OCI-LY3 (cell line): ENCODE data around the gene POPDC3.

ENCODE experiments used
- H2AFZ ChIP-seq: fragments of 200-600, 300-600 bp; shearing (Covaris generic); 2 replicates; pipeline ENCODE4 v1.6.0; 2014; ENCODE audit warnings: antibody characterized with exemption, low read depth, low read length
- H3K27ac ChIP-seq: fragments of 200-600, 300-600 bp; sonication (generic); 2 replicates; pipeline ENCODE4 v1.5.1; 2014; ENCODE audit warnings: mild to moderate bottlenecking, low read length, moderate library complexity, mixed read lengths
- H3K27me3 ChIP-seq: fragments of 200-600, 300-600 bp; sonication (generic); 2 replicates; pipeline ENCODE4 v1.6.1; 2014; ENCODE audit warnings: low read depth, low read length, mixed read lengths
- H3K36me3 ChIP-seq: fragments of 200-600, 300-600 bp; sonication (generic); replicated peaks from 2 replicates; pipeline ENCODE3; 2014; ENCODE audit warnings: low read depth, low read length, mixed read lengths
- H3K4me1 ChIP-seq: fragments of 300-600, 200-600 bp; sonication (generic); 2 replicates; pipeline ENCODE4 v1.6.1; 2014; ENCODE audit warnings: low read length, mixed read lengths
- H3K4me2 ChIP-seq: fragments of 200-600, 300-600 bp; sonication (generic); 2 replicates; pipeline ENCODE4 v1.6.1; 2014; ENCODE audit warnings: low read length, mixed read lengths
- H3K4me3 ChIP-seq: fragments of 300-600, 200-600 bp; sonication (generic); 2 replicates; pipeline ENCODE4 v1.5.1; 2014; ENCODE audit warnings: antibody characterized with exemption, mild to moderate bottlenecking, low read length, moderate library complexity
- H3K79me2 ChIP-seq: fragments of 300-600, 200-600 bp; shearing (Covaris generic); 2 replicates; pipeline ENCODE4 v1.6.1; 2014; ENCODE audit warnings: mild to moderate bottlenecking, low read length, mixed read lengths
- H3K9ac ChIP-seq: fragments of 300-600, 200-600 bp; shearing (Covaris generic); 2 replicates; pipeline ENCODE4 v1.6.0; 2014; ENCODE audit warnings: mild to moderate bottlenecking, low read length, moderate library complexity
- H3K9me3 ChIP-seq: fragments of 200-600, 300-600 bp; shearing (Covaris generic); 2 replicates; pipeline ENCODE4 v1.6.1; 2014; ENCODE audit warnings: low read length, mixed read lengths; ENCODE audit not compliant: insufficient read depth
- H4K20me1 ChIP-seq: fragments of 200-600, 300-600 bp; sonication (generic); 2 replicates; pipeline ENCODE4 v1.6.1; 2016; ENCODE audit warnings: low read length, mixed read lengths; ENCODE audit not compliant: insufficient read depth
- EZH2phosphoT487 ChIP-seq: fragments of 200-600 bp; shearing (Covaris generic); IDR thresholded peaks from 2 replicates; pipeline ENCODE4 v1.6.1; 2018; ENCODE audit warnings: antibody characterized with exemption, mixed run types, low read depth
- TF ChIP-seq, protein P1 (sequence below): fragments of 200-600, 300-600 bp; sonication (generic); IDR thresholded peaks from 2 replicates; pipeline ENCODE4 v1.5.1; 2014; ENCODE audit warnings: antibody characterized with exemption, low read length, low read depth

Gene POPDC3

DNA sequence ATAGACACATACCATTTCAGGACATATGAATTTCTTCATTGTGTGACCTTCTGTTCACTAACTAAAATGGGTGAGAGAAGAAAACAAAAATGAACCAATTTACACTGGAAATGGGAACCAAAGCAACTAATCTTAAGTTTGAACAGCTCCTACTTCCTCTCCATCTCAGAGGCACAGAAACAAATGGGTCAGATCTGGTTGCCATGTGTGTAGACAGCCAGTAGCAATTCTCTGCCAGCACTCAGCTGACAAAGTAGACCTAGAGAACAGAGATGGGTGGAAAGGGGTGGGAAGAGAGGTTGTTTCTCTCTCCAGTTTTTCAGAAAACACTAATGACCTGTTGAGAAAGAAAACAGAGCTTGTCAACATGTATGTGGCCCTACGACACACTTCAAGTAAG is 14.3 kb upstream of the POPDC3 start:
- Histone ChIP-seq H3K79me2 (no peaks in the 10 kb centered on the region), H3K27me3 (no peaks in the 10 kb centered on the region), H3K4me3 (no peak overlapping the region), H3K9me3 (no peaks in the 10 kb centered on the region), H2AFZ (no peak overlapping the region), H3K4me2 (no peak overlapping the region), H4K20me1 (no peaks in the 10 kb centered on the region), H3K9ac (no peak overlapping the region), H3K4me1 (no peaks in the 10 kb centered on the region), H3K27ac (no peak overlapping the region), H3K36me3 (no peaks in the 10 kb centered on the region)
- TF ChIP-seq, protein P1, sequence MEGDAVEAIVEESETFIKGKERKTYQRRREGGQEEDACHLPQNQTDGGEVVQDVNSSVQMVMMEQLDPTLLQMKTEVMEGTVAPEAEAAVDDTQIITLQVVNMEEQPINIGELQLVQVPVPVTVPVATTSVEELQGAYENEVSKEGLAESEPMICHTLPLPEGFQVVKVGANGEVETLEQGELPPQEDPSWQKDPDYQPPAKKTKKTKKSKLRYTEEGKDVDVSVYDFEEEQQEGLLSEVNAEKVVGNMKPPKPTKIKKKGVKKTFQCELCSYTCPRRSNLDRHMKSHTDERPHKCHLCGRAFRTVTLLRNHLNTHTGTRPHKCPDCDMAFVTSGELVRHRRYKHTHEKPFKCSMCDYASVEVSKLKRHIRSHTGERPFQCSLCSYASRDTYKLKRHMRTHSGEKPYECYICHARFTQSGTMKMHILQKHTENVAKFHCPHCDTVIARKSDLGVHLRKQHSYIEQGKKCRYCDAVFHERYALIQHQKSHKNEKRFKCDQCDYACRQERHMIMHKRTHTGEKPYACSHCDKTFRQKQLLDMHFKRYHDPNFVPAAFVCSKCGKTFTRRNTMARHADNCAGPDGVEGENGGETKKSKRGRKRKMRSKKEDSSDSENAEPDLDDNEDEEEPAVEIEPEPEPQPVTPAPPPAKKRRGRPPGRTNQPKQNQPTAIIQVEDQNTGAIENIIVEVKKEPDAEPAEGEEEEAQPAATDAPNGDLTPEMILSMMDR = no peak

DNA sequence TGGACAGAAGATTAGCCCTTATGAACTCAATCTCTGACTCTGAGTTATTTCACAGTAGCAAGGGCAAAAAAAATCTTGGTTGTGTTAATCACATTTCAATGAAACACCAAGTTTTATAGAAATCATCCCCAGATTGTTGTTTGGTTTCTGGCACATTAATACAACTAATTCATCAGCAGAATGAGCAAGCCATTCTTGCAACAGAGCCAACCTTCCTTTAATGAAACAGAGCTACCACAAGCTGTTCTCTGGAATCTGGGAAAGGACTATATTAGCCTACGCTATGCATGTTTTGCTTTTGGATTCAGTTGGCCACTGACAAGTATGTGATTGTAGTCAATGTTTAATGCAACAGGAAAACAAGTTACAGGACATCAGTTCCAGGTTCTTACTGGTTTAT is 13.8 kb upstream of the POPDC3 start:
- no peaks in the 10 kb centered on the region for H3K27me3 ChIP-seq
- no peaks in the 10 kb centered on the region for H3K36me3 ChIP-seq
- H3K4me3 ChIP-seq = no peak overlapping the region
- no peaks in the 10 kb centered on the region for H3K4me1 ChIP-seq
- TF ChIP-seq, protein P1 = no peak
- no peak for TF ChIP-seq EZH2phosphoT487
- no peaks in the 10 kb centered on the region for H3K79me2 ChIP-seq
- no peaks in the 10 kb centered on the region for H3K9me3 ChIP-seq
- H3K27ac ChIP-seq = no peak overlapping the region
- no peak overlapping the region for H3K4me2 ChIP-seq
- H3K9ac ChIP-seq = no peak overlapping the region
- no peaks in the 10 kb centered on the region for H4K20me1 ChIP-seq
- H2AFZ ChIP-seq = no peak overlapping the region

DNA sequence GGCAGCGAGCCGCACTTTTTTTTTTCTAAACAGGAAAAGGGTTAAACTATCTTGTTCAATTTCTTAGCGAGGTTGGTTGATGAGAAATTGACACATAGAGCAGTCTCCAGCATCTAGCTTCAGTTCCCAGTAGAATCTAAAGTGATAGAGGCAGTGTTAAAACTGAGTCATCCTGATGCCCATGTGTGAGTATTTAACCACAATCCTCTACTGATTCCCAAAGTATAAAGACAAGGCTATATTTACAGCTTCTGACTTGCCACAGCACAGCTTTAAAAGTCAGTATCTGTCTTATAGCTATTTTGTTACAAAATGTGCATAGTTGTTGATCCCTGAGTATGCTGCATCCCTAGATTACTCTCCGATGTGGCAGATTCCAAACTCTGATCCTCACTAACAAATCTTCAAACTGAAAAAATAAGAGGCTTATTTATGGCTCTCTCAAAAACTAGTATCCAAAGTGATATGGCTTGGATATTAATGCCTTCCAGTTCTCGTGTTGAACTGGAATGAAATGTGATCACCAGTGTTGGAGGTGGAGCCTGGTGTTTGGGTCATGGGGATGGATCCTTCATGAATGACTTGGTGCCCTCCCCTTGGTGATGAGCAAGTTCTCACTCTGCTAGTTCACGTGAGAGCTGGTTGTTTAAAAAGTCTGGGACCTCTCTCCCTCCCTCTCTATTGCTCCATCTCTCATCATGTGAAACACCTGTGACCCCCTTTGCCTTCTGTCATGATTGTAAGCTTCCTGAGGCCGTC is 13.1 kb upstream of the POPDC3 start:
- no peaks in the 10 kb centered on the region for H3K27me3 ChIP-seq
- TF ChIP-seq, protein P1 = no peak
- no peak for TF ChIP-seq EZH2phosphoT487
- no peaks in the 10 kb centered on the region for H3K79me2 ChIP-seq
- no peaks in the 10 kb centered on the region for H4K20me1 ChIP-seq
- no peaks in the 10 kb centered on the region for H3K9me3 ChIP-seq
- H3K36me3 ChIP-seq = no peaks in the 10 kb centered on the region
- H3K4me2 ChIP-seq = no peak overlapping the region
- H3K4me1 ChIP-seq = no peaks in the 10 kb centered on the region
- no peak overlapping the region for H3K4me3 ChIP-seq
- no peak overlapping the region for H3K27ac ChIP-seq
- no peak overlapping the region for H2AFZ ChIP-seq
- H3K9ac ChIP-seq = no peak overlapping the region

DNA sequence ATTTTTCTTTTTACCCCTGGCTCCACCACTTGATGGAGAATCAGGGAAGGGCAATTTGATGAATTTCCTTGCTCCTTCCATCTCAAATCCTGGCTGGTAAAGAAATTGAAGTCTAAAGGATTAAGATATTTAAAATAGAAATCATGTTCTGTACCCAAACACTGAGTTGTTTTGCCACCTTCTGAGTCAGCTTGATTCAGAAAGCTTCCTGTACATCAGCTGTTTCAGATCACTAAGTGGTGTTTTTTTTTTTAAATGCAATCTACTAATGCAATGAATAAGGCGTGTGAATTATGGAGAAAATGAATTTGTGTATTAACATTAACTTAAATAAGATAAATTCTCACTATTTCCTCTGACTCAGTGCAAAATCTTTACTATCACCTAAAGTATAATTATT is 11.5 kb upstream of the POPDC3 start:
- no peaks in the 10 kb centered on the region for H4K20me1 ChIP-seq
- no peaks in the 10 kb centered on the region for H3K4me1 ChIP-seq
- no peak overlapping the region for H3K9ac ChIP-seq
- TF ChIP-seq, protein P1 = no peak
- no peak for TF ChIP-seq EZH2phosphoT487
- no peak overlapping the region for H3K27ac ChIP-seq
- no peak overlapping the region for H3K4me2 ChIP-seq
- no peaks in the 10 kb centered on the region for H3K79me2 ChIP-seq
- H3K36me3 ChIP-seq = no peaks in the 10 kb centered on the region
- no peak overlapping the region for H2AFZ ChIP-seq
- H3K27me3 ChIP-seq = no peaks in the 10 kb centered on the region
- no peak overlapping the region for H3K4me3 ChIP-seq
- H3K9me3 ChIP-seq = no peaks in the 10 kb centered on the region
